Muscle of back (tissue), 11 donors: ENCODE data around the gene ETNK1. TPM values are rescaled to one million over a fixed set of nuclear protein-coding genes. Genes with fewer than 3 reads are reported as not detected.

Experiments
- DNase-seq, 3 donors: peaks; one replicate each; pipeline versions ENCODE4 v3.0.0 to v3.0.0-alpha.2; 2013
- polyA plus RNA-seq, 10 donors: library from polyadenylated mRNA; unstranded; fragments of 120-200 nt; gene quantifications; one replicate each; pipeline ENCODE4 v1.2.1, GENCODE V29; 2013; ENCODE audit not compliant: insufficient read length in 10 of 10

ETNK1 gene
- polyA plus RNA-seq, 10 donors: 16.4 to 27.9 (median 23.2) TPM

GRCh38 chr12:22731236-22731635 lies 106.3 kb downstream of the ETNK1 start:
- DNase-seq: no peak

GRCh38 chr12:22733756-22734155 lies 108.8 kb downstream of the ETNK1 start:
- peak in 2 of 3 donors; percentile 3 to 11 for DNase-seq

GRCh38 chr12:22738945-22739344 lies 114.0 kb downstream of the ETNK1 start:
- DNase-seq: no peak

Other genes with a start within 250 kb of the ETNK1 start
- 10 to 100 TPM; 22.0 to 51.2 (median 32.0) TPM for gene C2CD5, start 80.6 kb upstream of the ETNK1 start, polyA plus RNA-seq